Mucosa of stomach (tissue), 1 donor: ENCODE measurements around the gene RRP36.
"Not testable (repeated sequence)": the region's sequence is repeated elsewhere in the genome, so short reads cannot be mapped to it uniquely, and the experiment has no call there.

Source experiments
- H3K27me3 ChIP-seq: one replicate; pipeline ENCODE4 v1.7.0; 2013; ENCODE audit warnings: mild to moderate bottlenecking, low read length; ENCODE audit not compliant: control insufficient read depth, insufficient read depth
- H3K36me3 ChIP-seq: one replicate; pipeline ENCODE4 v1.7.0; 2013; ENCODE audit warnings: low read length; ENCODE audit not compliant: control insufficient read depth, insufficient read depth
- H3K4me1 ChIP-seq: one replicate; pipeline ENCODE4 v1.7.0; 2013; ENCODE audit warnings: mild to moderate bottlenecking, low read length; ENCODE audit not compliant: control insufficient read depth, insufficient read depth
- H3K4me3 ChIP-seq: one replicate; pipeline ENCODE4 v1.7.0; 2013; ENCODE audit warnings: low read length
- H3K9ac ChIP-seq: one replicate; pipeline ENCODE4 v1.7.0; 2013; ENCODE audit warnings: mild to moderate bottlenecking, low read length, moderate library complexity
- H3K9me3 ChIP-seq: one replicate; pipeline ENCODE4 v1.7.0; 2013; ENCODE audit warnings: mild to moderate bottlenecking, low read length, moderate library complexity; ENCODE audit not compliant: control insufficient read depth
- donor health status: Pancreatic carcinoma.

RRP36 gene

GRCh38 chr6:43029120-43029519, 7.7 kb downstream of the RRP36 start:
- H3K4me3 ChIP-seq: no peak overlapping the region
- H3K9me3 ChIP-seq: no peaks in the 10 kb centered on the region
- no peaks in the 10 kb centered on the region for H3K4me1 ChIP-seq
- no peaks in the 10 kb centered on the region for H3K27me3 ChIP-seq
- H3K36me3 ChIP-seq: no peaks in the 10 kb centered on the region
- H3K9ac ChIP-seq: no peak overlapping the region

GRCh38 chr6:43032326-43032725, 10.9 kb downstream of the RRP36 start:
- Histone ChIP-seq H3K27me3 (no peaks in the 10 kb centered on the region), H3K9ac (no peak overlapping the region), H3K36me3 (peaks cover 4% of the 10 kb centered on the region), H3K4me1 (no peaks in the 10 kb centered on the region), H3K9me3 (no peaks in the 10 kb centered on the region), H3K4me3 (no peak overlapping the region)

- no peak overlapping the region for H3K9ac ChIP-seq
- no peak overlapping the region for H3K4me3 ChIP-seq
- H3K9me3 ChIP-seq: no peaks in the 10 kb centered on the region
- no peaks in the 10 kb centered on the region for H3K27me3 ChIP-seq
- peaks cover 5% of the 10 kb centered on the region for H3K36me3 ChIP-seq
- H3K4me1 ChIP-seq: no peaks in the 10 kb centered on the region
Measured at GRCh38 chr6:43033496-43034189, 12.2 kb downstream of the RRP36 start.

GRCh38 chr6:43034190-43034525, 12.7 kb downstream of the RRP36 start:
- Histone ChIP-seq H3K9ac (no peak overlapping the region), H3K4me3 (no peak overlapping the region), H3K9me3 (no peaks in the 10 kb centered on the region), H3K36me3 (peaks cover 5% of the 10 kb centered on the region), H3K4me1 (no peaks in the 10 kb centered on the region), H3K27me3 (no peaks in the 10 kb centered on the region)

- Histone ChIP-seq H3K36me3 (peaks cover 13% of the 10 kb centered on the region), H3K9ac (no peak overlapping the region), H3K4me3 (no peak overlapping the region), H3K27me3 (no peaks in the 10 kb centered on the region), H3K4me1 (no peaks in the 10 kb centered on the region), H3K9me3 (no peaks in the 10 kb centered on the region)
Measured at GRCh38 chr6:43035495-43036194, 14.2 kb downstream of the RRP36 start.

DNA sequence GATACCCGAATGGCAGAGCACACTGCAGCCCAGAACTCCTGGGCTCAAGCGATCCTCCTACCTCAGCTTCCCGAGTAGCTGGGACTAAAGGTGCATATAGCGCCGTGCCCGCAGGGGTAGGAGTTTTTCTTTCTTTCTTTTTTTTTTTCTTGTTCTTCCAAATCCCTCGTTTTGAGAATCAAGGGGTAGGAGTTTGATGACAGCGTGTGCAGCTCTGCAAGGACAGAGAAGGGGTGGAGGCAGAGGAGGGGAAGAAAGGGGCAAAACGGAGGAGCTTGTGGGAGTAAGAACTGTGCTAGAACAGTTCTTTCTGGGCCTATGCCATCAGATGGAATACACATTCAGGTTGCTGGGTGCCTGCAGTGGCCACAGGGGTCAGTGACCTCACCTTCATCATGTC, 15.3 kb downstream of the RRP36 start:
- Histone ChIP-seq H3K9ac (no peak overlapping the region), H3K4me3 (no peak overlapping the region), H3K36me3 (peaks cover 14% of the 10 kb centered on the region), H3K9me3 (no peaks in the 10 kb centered on the region), H3K27me3 (no peaks in the 10 kb centered on the region), H3K4me1 (no peaks in the 10 kb centered on the region)

DNA sequence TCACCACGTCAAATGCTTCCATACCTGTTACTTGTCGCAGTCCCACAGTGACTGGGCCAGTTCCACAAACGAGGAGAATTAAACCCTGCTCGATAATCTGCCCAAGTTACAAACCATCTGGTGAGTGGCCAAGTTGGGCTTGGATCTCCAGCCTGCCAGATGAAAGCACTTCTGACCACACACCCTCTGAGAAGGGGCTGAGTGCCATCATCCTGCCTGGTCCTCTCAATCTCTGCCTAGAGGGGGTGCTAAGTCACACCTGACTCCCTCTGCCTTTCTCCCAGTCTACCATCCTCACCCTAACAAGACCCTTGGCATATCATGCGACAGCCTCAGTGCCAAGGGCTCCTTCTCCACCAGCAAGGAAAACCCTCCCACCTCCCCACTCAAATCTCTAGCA, 15.8 kb downstream of the RRP36 start:
- H3K27me3 ChIP-seq: no peaks in the 10 kb centered on the region
- peaks cover 14% of the 10 kb centered on the region for H3K36me3 ChIP-seq
- H3K9me3 ChIP-seq: no peaks in the 10 kb centered on the region
- H3K4me3 ChIP-seq: no peak overlapping the region
- H3K9ac ChIP-seq: no peak overlapping the region
- H3K4me1 ChIP-seq: no peaks in the 10 kb centered on the region

GRCh38 chr6:43037706-43038105, 16.3 kb downstream of the RRP36 start:
- Histone ChIP-seq H3K9me3 (no peaks in the 10 kb centered on the region), H3K9ac (no peak overlapping the region), H3K4me3 (no peak overlapping the region), H3K36me3 (peaks cover 16% of the 10 kb centered on the region), H3K27me3 (no peaks in the 10 kb centered on the region), H3K4me1 (no peaks in the 10 kb centered on the region)

- Histone ChIP-seq H3K36me3 (peaks cover 22% of the 10 kb centered on the region), H3K4me1 (no peaks in the 10 kb centered on the region), H3K9me3 (no peaks in the 10 kb centered on the region), H3K9ac (no peak overlapping the region), H3K4me3 (no peak overlapping the region), H3K27me3 (no peaks in the 10 kb centered on the region)
Measured at GRCh38 chr6:43038727-43039126, 17.3 kb downstream of the RRP36 start.

DNA sequence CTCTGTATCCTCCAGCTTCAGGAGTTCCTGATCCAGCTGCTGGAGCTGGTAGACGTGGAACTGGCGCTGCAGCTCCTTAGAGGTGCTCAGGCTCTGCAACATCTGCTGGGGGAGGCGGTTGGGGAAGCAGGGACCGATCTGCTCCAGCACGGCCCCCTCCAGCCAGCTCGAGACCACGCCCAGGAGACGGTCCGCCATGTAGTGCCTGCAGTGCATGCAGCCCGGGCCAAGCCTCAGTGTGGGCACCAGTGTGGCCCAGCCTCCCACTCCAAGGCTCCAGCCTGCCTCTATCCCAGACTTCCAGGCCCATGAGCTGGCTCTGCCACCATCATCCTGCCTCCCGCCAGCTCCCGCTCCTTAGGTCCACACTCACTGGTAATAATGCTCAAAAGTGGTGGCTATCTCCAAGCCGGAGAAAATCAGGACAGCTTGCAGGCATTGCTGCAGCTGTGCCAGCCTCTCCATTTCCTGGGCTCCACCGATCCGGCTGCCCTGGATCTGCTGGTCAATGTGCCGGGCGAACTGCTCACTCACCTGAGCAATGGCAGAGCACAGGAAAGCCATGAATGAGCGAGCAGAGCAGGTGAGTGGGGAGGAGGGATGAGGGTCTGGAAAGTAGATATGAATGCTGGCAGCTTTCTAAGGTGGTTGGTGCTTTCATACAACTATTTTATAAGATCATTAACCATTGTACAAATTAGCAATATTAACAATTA, 19.3 kb downstream of the RRP36 start:
- Histone ChIP-seq H3K9ac (no peak overlapping the region), H3K4me1 (no peaks in the 10 kb centered on the region), H3K27me3 (no peaks in the 10 kb centered on the region), H3K36me3 (peaks cover 24% of the 10 kb centered on the region), H3K4me3 (no peak overlapping the region), H3K9me3 (no peaks in the 10 kb centered on the region)

DNA sequence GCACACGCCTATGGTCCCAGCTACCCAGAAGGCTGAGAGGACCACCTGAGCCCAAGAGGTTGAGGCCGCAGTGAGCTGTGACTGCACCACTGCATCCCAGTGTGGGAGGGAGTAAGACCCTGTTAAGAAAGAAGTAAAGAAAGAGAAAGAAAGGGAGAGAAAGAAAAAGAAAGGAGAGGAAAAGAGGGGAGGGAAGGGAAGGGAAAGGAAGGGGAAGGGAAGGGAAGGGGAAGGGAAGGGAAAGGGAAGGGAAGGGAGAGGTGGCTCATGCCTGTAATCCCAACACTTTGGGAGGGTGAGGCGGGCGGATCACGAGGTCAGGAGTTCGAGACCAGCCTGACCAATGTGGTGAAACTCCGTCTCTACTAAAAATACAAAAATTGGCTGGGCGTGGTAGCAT, 20.1 kb downstream of the RRP36 start:
- not testable (repeated sequence) for H3K4me1 ChIP-seq, H3K27me3 ChIP-seq, H3K9ac ChIP-seq, H3K4me3 ChIP-seq, H3K9me3 ChIP-seq
- peaks cover 31% of the 10 kb centered on the region for H3K36me3 ChIP-seq

DNA sequence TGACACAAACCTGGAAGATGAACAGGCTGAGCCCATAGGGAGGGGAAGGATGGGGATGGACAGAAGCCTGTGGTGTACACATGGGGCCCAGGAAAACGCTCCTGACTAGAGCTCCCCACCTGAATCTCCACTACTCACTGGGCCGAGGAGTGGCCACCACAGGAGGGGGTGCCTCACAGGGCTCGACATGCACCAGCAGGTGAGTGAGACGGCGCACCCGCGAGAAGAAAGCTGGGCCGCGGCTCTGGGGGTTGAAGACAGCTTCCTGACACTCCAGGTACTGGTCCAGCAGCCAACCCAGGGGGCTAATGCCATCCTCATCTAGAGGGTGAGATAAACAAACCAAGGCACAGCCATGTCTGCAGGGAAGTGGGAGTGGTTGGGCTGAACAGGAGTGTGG, 21.9 kb downstream of the RRP36 start:
- no peaks in the 10 kb centered on the region for H3K4me1 ChIP-seq
- H3K4me3 ChIP-seq: no peak overlapping the region
- H3K9ac ChIP-seq: no peak overlapping the region
- peaks cover 28% of the 10 kb centered on the region for H3K36me3 ChIP-seq
- H3K9me3 ChIP-seq: no peaks in the 10 kb centered on the region
- no peaks in the 10 kb centered on the region for H3K27me3 ChIP-seq
